HCT116 (cell line): Measurements from ENCODE around the gene CDYL2. TPM values are rescaled to one million over a fixed set of nuclear protein-coding genes. Genes with fewer than 3 reads are reported as not detected.

ENCODE experiments used
- ATAC-seq: fragments of 200-7000 bp; cut with Tn5 transposase; 2 replicates; pipeline ENCODE4 v1.9.1; 2020; ENCODE audit warnings: mild to moderate bottlenecking, moderate library complexity
- BruUV-seq: library from RNA; stranded (reverse); fragments of 400-500 nt; replicated peaks from 2 replicates; lab custom pipeline; 2021; lab: Mats Ljungman, UMichigan
- CTCF ChIA-PET: fragments of 300-600 bp; sonication (Branson Sonifier 250); formaldehyde crosslinking; loops from one replicate; lab custom pipeline; 2021; ENCODE audit warnings: antibody characterized with exemption; lab: Charles Lee
- POLR2A ChIA-PET: fragments of 300-600, 350-600 bp; sonication (Branson Sonifier 250); formaldehyde crosslinking; loops from one replicate; lab custom pipeline; 2021; ENCODE audit warnings: antibody characterized with exemption; lab: Charles Lee
- RAD21 ChIA-PET, 2 experiments: fragments of 300-600 bp; sonication (Branson Sonifier 250); formaldehyde crosslinking; loops; one replicate each; lab custom pipeline; 2023; ENCODE audit warnings: low total read pairs in 2 of 2; ENCODE audit not compliant: uncharacterized antibody in 2 of 2, unreplicated experiment in 2 of 2, low non-redundant PET in 1 of 2; lab: Charles Lee
- DNase-seq: peaks from one replicate; pipeline ENCODE4 v3.0.0-alpha.2; 2010; ENCODE audit warnings: low read depth, low spot score
- H2AFZ ChIP-seq: fragments of 200-600 bp; shearing (Covaris generic), sonication (generic); 2 replicates; pipeline ENCODE4 v1.6.1; 2017; ENCODE audit warnings: low read depth, mixed run types, mixed read lengths, antibody characterized with exemption, low read length; ENCODE audit not compliant: poor library complexity, severe bottlenecking
- H3K27ac ChIP-seq: 2 replicates; pipeline ENCODE4 v1.5.1; 2012; ENCODE audit warnings: low read depth, low read length
- H3K27me3 ChIP-seq: fragments of 200-600 bp; sonication (generic); 2 replicates; pipeline ENCODE4 v1.6.1; 2016; ENCODE audit warnings: mixed run types, low read length, mixed read lengths; ENCODE audit not compliant: insufficient read depth
- H3K36me3 ChIP-seq, 2 experiments: fragments of 200-500 bp in 1 of 2; fragments of 200-600 bp in 1 of 2; sonication (Bioruptor generic) in 1 of 2; sonication (generic) in 1 of 2; 2 replicates each; pipeline versions ENCODE4 v1.5.1 to v1.6.1; 2014 to 2016; ENCODE audit warnings: low read length in 2 of 2, inconsistent platforms in 1 of 2, mixed read lengths in 1 of 2, mixed run types in 1 of 2; ENCODE audit not compliant: insufficient read depth in 2 of 2, control insufficient read depth in 1 of 2
- H3K4me1 ChIP-seq, 2 experiments: fragments of 200-600 bp in 1 of 2; sonication (generic) in 1 of 2; 2 replicates each; pipeline versions ENCODE4 v1.5.1 to v1.6.1; 2012 to 2017; ENCODE audit warnings: low read length in 2 of 2, inconsistent platforms in 1 of 2, mild to moderate bottlenecking in 1 of 2, mixed read lengths in 1 of 2, mixed run types in 1 of 2, moderate library complexity in 1 of 2; ENCODE audit not compliant: insufficient read depth in 2 of 2, control insufficient read depth in 1 of 2
- H3K4me2 ChIP-seq: fragments of 200-600 bp; sonication (generic); 2 replicates; pipeline ENCODE4 v1.6.1; 2017; ENCODE audit warnings: mixed run types, low read length, mixed read lengths
- H3K4me3 ChIP-seq, 2 experiments: fragments of 200-600 bp in 1 of 2; sonication (generic) in 1 of 2; replicated peaks in 1 of 2; 2 replicates each; pipeline ENCODE4 v1.5.1; 2011 to 2016; ENCODE audit warnings: low read length in 2 of 2, control low read depth in 1 of 2, low read depth in 1 of 2, mild to moderate bottlenecking in 1 of 2, mixed read lengths in 1 of 2, mixed run types in 1 of 2
- H3K79me2 ChIP-seq: fragments of 200-600 bp; sonication (generic); 2 replicates; pipeline ENCODE4 v1.6.1; 2017; ENCODE audit warnings: mild to moderate bottlenecking, mixed run types, low read length, moderate library complexity, mixed read lengths; ENCODE audit not compliant: insufficient read depth
- H3K9ac ChIP-seq: fragments of 200-600 bp; sonication (generic); 2 replicates; pipeline ENCODE4 v1.6.1; 2016; ENCODE audit warnings: low read length, mixed read lengths
- H3K9me2 ChIP-seq: fragments of 200-600 bp; sonication (generic), shearing (Covaris generic); 2 replicates; pipeline ENCODE4 v1.6.1; 2017; ENCODE audit warnings: mixed run types, mild to moderate bottlenecking, moderate library complexity; ENCODE audit not compliant: insufficient read depth
- H3K9me3 ChIP-seq, 2 experiments: fragments of 200-500 bp in 1 of 2; fragments of 200-600 bp in 1 of 2; sonication (Bioruptor generic) in 1 of 2; sonication (generic) in 1 of 2; 2 replicates each; pipeline ENCODE4 v1.6.1; 2014 to 2017; ENCODE audit warnings: low read length in 2 of 2, mixed read lengths in 2 of 2, inconsistent platforms in 1 of 2, low read depth in 1 of 2, mild to moderate bottlenecking in 1 of 2, mixed run types in 1 of 2, moderate library complexity in 1 of 2; ENCODE audit not compliant: control insufficient read depth in 1 of 2, insufficient read depth in 1 of 2
- H4K20me1 ChIP-seq: fragments of 200-600 bp; sonication (generic), shearing (Covaris generic); 2 replicates; pipeline ENCODE4 v1.6.1; 2017; ENCODE audit warnings: mixed run types, mild to moderate bottlenecking, moderate library complexity; ENCODE audit not compliant: insufficient read depth
- EZH2 ChIP-seq: fragments of 200-600 bp; sonication (generic); IDR thresholded peaks from 2 replicates; pipeline ENCODE4 v1.6.1; 2017; ENCODE audit warnings: antibody characterized with exemption, mixed run types
- POLR2A ChIP-seq: IDR thresholded peaks from 2 replicates; pipeline ENCODE4 v1.7.0; 2011; ENCODE audit warnings: borderline replicate concordance; ENCODE audit not compliant: insufficient read depth, insufficient read length; ENCODE audit errors: extremely low read depth
- RAD21 ChIP-seq: IDR thresholded peaks from 2 replicates; pipeline ENCODE4 v1.6.1; 2012; ENCODE audit warnings: low read depth, mild to moderate bottlenecking
- SRF ChIP-seq: IDR thresholded peaks from 2 replicates; pipeline ENCODE4 v1.6.1; 2012; ENCODE audit warnings: low read depth
- ZFX ChIP-seq: fragments of 450-650 bp; IDR thresholded peaks from 2 replicates; pipeline ENCODE4 v1.6.1; 2017
- intact Hi-C: fragments of 100-400 bp; cut with micrococcal nuclease; formaldehyde crosslinking; loops from 2 replicates; pipeline ENCODE4 v1.10.0; 2022
- total RNA-seq: library from RNA; stranded (reverse); gene quantifications from one replicate; pipeline ENCODE4 v1.2.1, GENCODE V29; 2021; ENCODE audit not compliant: unreplicated experiment
- TF ChIP-seq, protein P1 (sequence below): IDR thresholded peaks from 2 replicates; pipeline ENCODE4 v1.6.1; 2011; ENCODE audit warnings: mild to moderate bottlenecking, low read length, moderate library complexity; ENCODE audit not compliant: insufficient replicate concordance; ENCODE audit errors: extremely low read depth
- TF ChIP-seq, protein P2 (sequence below), 3 experiments: fragments of 200-600 bp in 1 of 3; sonication (generic) in 1 of 3; IDR thresholded peaks in 2 of 3; conservative IDR thresholded peaks in 1 of 3; 2 replicates each; pipeline ENCODE4 v1.5.1; 2012 to 2017; ENCODE audit warnings: low read depth in 2 of 3, low read length in 2 of 3, antibody characterized with exemption in 1 of 3, borderline replicate concordance in 1 of 3, control low read depth in 1 of 3, mild to moderate bottlenecking in 1 of 3, mixed read lengths in 1 of 3, mixed run types in 1 of 3, moderate library complexity in 1 of 3; ENCODE audit not compliant: insufficient read depth in 1 of 3
- TF ChIP-seq, protein P3 (sequence below): IDR thresholded peaks from 2 replicates; pipeline ENCODE4 v1.6.1; 2012

The CDYL2 gene
- total RNA-seq, 1 experiment from 2014 or later = 0.10 TPM

DNA sequence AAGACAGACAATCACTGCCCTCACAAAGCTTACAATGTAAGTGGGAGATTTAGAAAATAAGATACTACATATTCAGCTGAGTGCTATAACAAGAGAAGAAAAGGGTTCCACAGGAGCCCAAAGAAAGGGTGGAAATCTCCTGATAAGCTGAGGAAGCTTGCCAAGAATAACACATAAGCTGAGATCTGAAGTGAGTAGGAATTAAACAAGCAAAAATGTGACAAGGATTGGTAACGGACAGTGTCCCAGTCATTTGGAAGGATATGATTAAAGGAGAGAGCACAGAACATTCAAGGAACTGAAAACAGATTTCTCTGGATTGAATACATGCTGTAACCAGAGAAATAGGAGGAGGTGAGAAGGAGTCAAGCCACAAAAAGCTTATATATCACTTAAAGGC is 13.0 kb downstream of the CDYL2 start:
- ChIA-PET CTCF (no interaction called here), POLR2A (no interaction called here), RAD21 (no interaction called here)
- Histone ChIP-seq H3K36me3 (no peaks in the 10 kb centered on the region), H3K9me3 (no peaks in the 10 kb centered on the region), H3K4me3 (no peak overlapping the region), H3K27me3 (no peaks in the 10 kb centered on the region), H3K79me2 (no peaks in the 10 kb centered on the region), H3K27ac (no peak overlapping the region), H4K20me1 (no peaks in the 10 kb centered on the region), H3K9me2 (no peaks in the 10 kb centered on the region), H2AFZ (no peak overlapping the region), H3K9ac (no peak overlapping the region), H3K4me2 (no peak overlapping the region), H3K4me1 (no peaks in the 10 kb centered on the region)
- intact Hi-C loops = no loop called here
- ATAC-seq = no peak
- no peak for DNase-seq
- no TSS peak for BruUV-seq
- TF ChIP-seq SRF (no peak), ZFX (no peak), RAD21 (no peak), POLR2A (no peak), EZH2 (no peak)
- TF ChIP-seq, protein P1, sequence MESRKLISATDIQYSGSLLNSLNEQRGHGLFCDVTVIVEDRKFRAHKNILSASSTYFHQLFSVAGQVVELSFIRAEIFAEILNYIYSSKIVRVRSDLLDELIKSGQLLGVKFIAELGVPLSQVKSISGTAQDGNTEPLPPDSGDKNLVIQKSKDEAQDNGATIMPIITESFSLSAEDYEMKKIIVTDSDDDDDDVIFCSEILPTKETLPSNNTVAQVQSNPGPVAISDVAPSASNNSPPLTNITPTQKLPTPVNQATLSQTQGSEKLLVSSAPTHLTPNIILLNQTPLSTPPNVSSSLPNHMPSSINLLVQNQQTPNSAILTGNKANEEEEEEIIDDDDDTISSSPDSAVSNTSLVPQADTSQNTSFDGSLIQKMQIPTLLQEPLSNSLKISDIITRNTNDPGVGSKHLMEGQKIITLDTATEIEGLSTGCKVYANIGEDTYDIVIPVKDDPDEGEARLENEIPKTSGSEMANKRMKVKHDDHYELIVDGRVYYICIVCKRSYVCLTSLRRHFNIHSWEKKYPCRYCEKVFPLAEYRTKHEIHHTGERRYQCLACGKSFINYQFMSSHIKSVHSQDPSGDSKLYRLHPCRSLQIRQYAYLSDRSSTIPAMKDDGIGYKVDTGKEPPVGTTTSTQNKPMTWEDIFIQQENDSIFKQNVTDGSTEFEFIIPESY = no peak
- TF ChIP-seq, protein P2, sequence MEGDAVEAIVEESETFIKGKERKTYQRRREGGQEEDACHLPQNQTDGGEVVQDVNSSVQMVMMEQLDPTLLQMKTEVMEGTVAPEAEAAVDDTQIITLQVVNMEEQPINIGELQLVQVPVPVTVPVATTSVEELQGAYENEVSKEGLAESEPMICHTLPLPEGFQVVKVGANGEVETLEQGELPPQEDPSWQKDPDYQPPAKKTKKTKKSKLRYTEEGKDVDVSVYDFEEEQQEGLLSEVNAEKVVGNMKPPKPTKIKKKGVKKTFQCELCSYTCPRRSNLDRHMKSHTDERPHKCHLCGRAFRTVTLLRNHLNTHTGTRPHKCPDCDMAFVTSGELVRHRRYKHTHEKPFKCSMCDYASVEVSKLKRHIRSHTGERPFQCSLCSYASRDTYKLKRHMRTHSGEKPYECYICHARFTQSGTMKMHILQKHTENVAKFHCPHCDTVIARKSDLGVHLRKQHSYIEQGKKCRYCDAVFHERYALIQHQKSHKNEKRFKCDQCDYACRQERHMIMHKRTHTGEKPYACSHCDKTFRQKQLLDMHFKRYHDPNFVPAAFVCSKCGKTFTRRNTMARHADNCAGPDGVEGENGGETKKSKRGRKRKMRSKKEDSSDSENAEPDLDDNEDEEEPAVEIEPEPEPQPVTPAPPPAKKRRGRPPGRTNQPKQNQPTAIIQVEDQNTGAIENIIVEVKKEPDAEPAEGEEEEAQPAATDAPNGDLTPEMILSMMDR (IDR thresholded peaks at IDR 0.05 in 2 of 3, conservative IDR thresholded peaks at IDR 0.05 in 1 of 3; ENCODE audit: borderline replicate concordance in 1 of 3, insufficient read depth in 1 of 3, low read depth in 2 of 3, low read length in 2 of 3) = no peak
- TF ChIP-seq, protein P3, sequence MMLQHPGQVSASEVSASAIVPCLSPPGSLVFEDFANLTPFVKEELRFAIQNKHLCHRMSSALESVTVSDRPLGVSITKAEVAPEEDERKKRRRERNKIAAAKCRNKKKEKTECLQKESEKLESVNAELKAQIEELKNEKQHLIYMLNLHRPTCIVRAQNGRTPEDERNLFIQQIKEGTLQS = no peak
- TF ChIP-seq, all 23 proteins: peak for 0
